SK-N-SH (cell line): ENCODE results near the gene OIP5. TPM values are rescaled to one million over a fixed set of nuclear protein-coding genes. Genes with fewer than 3 reads are reported as not detected.

ENCODE experiments used
- CTCF ChIA-PET: fragments of 300-600, 350-600 bp; formaldehyde crosslinking; extraction: SDS; loops from one replicate; lab custom pipeline; 2021; lab: Yijun Ruan, JAX
- POLR2A ChIA-PET: fragments of 350-600 bp; sonication (Branson Sonifier 250); formaldehyde crosslinking; extraction: SDS; loops from one replicate; lab custom pipeline; 2020; ENCODE audit warnings: antibody characterized with exemption, inconsistent platforms; lab: Yijun Ruan, JAX
- DNase-seq: peaks from one replicate; pipeline ENCODE4 v3.0.0; 2012
- H2AFZ ChIP-seq: fragments of 200-600 bp; sonication (generic); 2 replicates; pipeline ENCODE4 v1.8.1; 2016; ENCODE audit warnings: antibody characterized with exemption, mild to moderate bottlenecking, low read depth
- H3F3A ChIP-seq: fragments of 200-600 bp; sonication (generic); replicated peaks from 2 replicates; pipeline ENCODE3; 2016; ENCODE audit warnings: antibody characterized with exemption, mild to moderate bottlenecking; ENCODE audit not compliant: insufficient read depth
- H3K27ac ChIP-seq, 2 experiments: fragments of 200-500 bp in 1 of 2; fragments of 200-600 bp in 1 of 2; sonication (Bioruptor generic) in 1 of 2; sonication (generic), shearing (Covaris generic) in 1 of 2; 2 replicates each; pipeline versions ENCODE4 v1.5.1 to v1.6.1; 2014 to 2016; ENCODE audit warnings: low read depth in 2 of 2, inconsistent platforms in 1 of 2, low read length in 1 of 2, mild to moderate bottlenecking in 1 of 2, mixed read lengths in 1 of 2
- H3K27me3 ChIP-seq: fragments of 200-600 bp; sonication (generic), shearing (Covaris generic); 2 replicates; pipeline ENCODE4 v1.6.1; 2016; ENCODE audit warnings: mixed run types; ENCODE audit not compliant: insufficient read depth
- H3K36me3 ChIP-seq, 2 experiments: fragments of 200-500 bp in 1 of 2; fragments of 200-600 bp in 1 of 2; sonication (Bioruptor generic) in 1 of 2; sonication (generic) in 1 of 2; replicated peaks in 1 of 2; 2 replicates each; pipeline versions ENCODE3 to v1.5.1; 2014 to 2016; ENCODE audit warnings: low read length in 1 of 2, mild to moderate bottlenecking in 1 of 2; ENCODE audit not compliant: insufficient read depth in 2 of 2, control insufficient read depth in 1 of 2
- H3K4me1 ChIP-seq, 2 experiments: fragments of 200-500 bp in 1 of 2; fragments of 200-600 bp in 1 of 2; sonication (Bioruptor generic) in 1 of 2; sonication (generic), shearing (Covaris generic) in 1 of 2; 2 replicates each; pipeline versions ENCODE4 v1.5.1 to v1.6.1; 2014 to 2016; ENCODE audit warnings: low read depth in 1 of 2, low read length in 1 of 2, mixed run types in 1 of 2; ENCODE audit not compliant: insufficient read depth in 2 of 2, control insufficient read depth in 1 of 2
- H3K4me2 ChIP-seq: fragments of 200-600 bp; sonication (generic), shearing (Covaris generic); 2 replicates; pipeline ENCODE4 v1.6.1; 2017; ENCODE audit warnings: mixed run types
- H3K4me3 ChIP-seq, 2 experiments: fragments of 200-500 bp in 1 of 2; fragments of 200-600 bp in 1 of 2; sonication (Bioruptor generic) in 1 of 2; sonication (generic), shearing (Covaris generic) in 1 of 2; 2 replicates each; pipeline versions ENCODE4 v1.5.1 to v1.8.1; 2014 to 2016; ENCODE audit warnings: low read depth in 2 of 2, inconsistent platforms in 1 of 2, low read length in 1 of 2, mild to moderate bottlenecking in 1 of 2, mixed read lengths in 1 of 2, moderate library complexity in 1 of 2
- H3K79me2 ChIP-seq: fragments of 200-600 bp; sonication (generic); 2 replicates; pipeline ENCODE4 v1.8.1; 2017; ENCODE audit warnings: mild to moderate bottlenecking; ENCODE audit not compliant: insufficient read depth
- H3K9ac ChIP-seq: fragments of 200-600 bp; sonication (generic); 2 replicates; pipeline ENCODE4 v1.6.1; 2017; ENCODE audit warnings: mixed run types
- H3K9me2 ChIP-seq: fragments of 200-600 bp; sonication (generic); 2 replicates; pipeline ENCODE4 v1.6.1; 2017; ENCODE audit warnings: mixed run types
- H3K9me3 ChIP-seq: fragments of 200-600 bp; sonication (generic); 2 replicates; pipeline ENCODE4 v1.6.1; 2017; ENCODE audit warnings: mixed run types, mild to moderate bottlenecking, moderate library complexity
- H4K20me1 ChIP-seq: fragments of 200-600 bp; sonication (generic); 2 replicates; pipeline ENCODE4 v1.6.1; 2017; ENCODE audit warnings: mild to moderate bottlenecking, mixed run types; ENCODE audit not compliant: insufficient read depth
- CHD2 ChIP-seq: fragments of 150-350 bp; IDR thresholded peaks from 2 replicates; pipeline ENCODE4 v1.6.1; 2018; ENCODE audit warnings: low read length; ENCODE audit not compliant: partially characterized antibody
- CTCF ChIP-seq: fragments of 200-600 bp; sonication (generic); IDR thresholded peaks from 2 replicates; pipeline ENCODE4 v1.6.1; 2017; ENCODE audit warnings: antibody characterized with exemption, mild to moderate bottlenecking, moderate library complexity
- ELF1 ChIP-seq: IDR thresholded peaks from 2 replicates; pipeline ENCODE4 v1.4.0; 2012
- EZH2phosphoT487 ChIP-seq: fragments of 200-600 bp; sonication (generic); IDR thresholded peaks from 2 replicates; pipeline ENCODE4 v1.6.1; 2017; ENCODE audit warnings: low read depth, mixed run types, mild to moderate bottlenecking, antibody characterized with exemption, moderate library complexity, borderline replicate concordance
- PBX3 ChIP-seq: IDR thresholded peaks from 2 replicates; pipeline ENCODE4; 2012
- RCOR1 ChIP-seq: fragments of 150-350 bp; IDR thresholded peaks from 2 replicates; pipeline ENCODE4 v1.6.1; 2017; ENCODE audit warnings: antibody characterized with exemption, low read length
- REST ChIP-seq: IDR thresholded peaks from 2 replicates; pipeline ENCODE4 v1.6.1; 2012; ENCODE audit warnings: mild to moderate bottlenecking, low read depth, low read length, moderate library complexity
- SMC3 ChIP-seq: IDR thresholded peaks from 2 replicates; pipeline ENCODE4 v1.6.1; 2012; ENCODE audit warnings: low read depth, low read length, improper control_type of control experiment
- TCF12 ChIP-seq: IDR thresholded peaks from 2 replicates; pipeline ENCODE4 v1.4.0; 2012
- TEAD4 ChIP-seq: IDR thresholded peaks from 2 replicates; pipeline ENCODE4 v1.4.0; 2012; ENCODE audit warnings: mild to moderate bottlenecking, borderline replicate concordance; ENCODE audit not compliant: insufficient read depth
- YY1 ChIP-seq: IDR thresholded peaks from 2 replicates; pipeline ENCODE4 v1.4.0; 2012; ENCODE audit warnings: low read depth, mild to moderate bottlenecking
- WGBS: methylation state at CpG from one replicate; pipeline ENCODE4 v1.1.6; 2017; ENCODE audit warnings: low lambda C conversion rate; 5-methylcytosine and 5-hydroxymethylcytosine counted together
- polyA plus RNA-seq, 3 experiments: library from polyadenylated mRNA; depleted of rRNA; stranded (reverse); fragments of >200 nt; gene quantifications; 2 replicates each; pipeline ENCODE4 v1.2.3, GENCODE V29; 2012

Gene OIP5
- polyA plus RNA-seq, 1 of the 3 experiments (the other 2 are of a cell fraction), result 8.4 TPM

- TF ChIP-seq CTCF (no peak), ELF1 (no peak), EZH2phosphoT487 (no peak), CHD2 (no peak), PBX3 (no peak), TEAD4 (no peak)
Observed at GRCh38 chr15:41341519-41341918, 9.1 kb upstream of the OIP5 start (continued).

GRCh38 chr15:41340189-41340695, 7.9 kb upstream of the OIP5 start:
- Histone ChIP-seq H2AFZ (no peak overlapping the region), H3K79me2 (peaks cover 98% of the 10 kb centered on the region), H3K27ac (no peak overlapping the region), H3K27me3 (no peaks in the 10 kb centered on the region), H3K9me3 (no peaks in the 10 kb centered on the region), H3K4me2 (no peak overlapping the region), H3K9ac (no peak overlapping the region), H4K20me1 (peaks cover 11% of the 10 kb centered on the region; the same call in 1 of the 2 replicates), H3F3A (no peaks in the 10 kb centered on the region), H3K9me2 (no peaks in the 10 kb centered on the region), H3K36me3 (peaks cover 4% of the 10 kb centered on the region in 2 experiments), H3K4me3 (no peak overlapping the region), H3K4me1 (no peaks in the 10 kb centered on the region)
- ChIA-PET POLR2A (no interaction called here), CTCF (no interaction called here)
- TF ChIP-seq REST (no peak), RCOR1 (no peak), TCF12 (no peak), TEAD4 (no peak), YY1 (no peak), SMC3 (no peak), CHD2 (no peak)
- no peak for DNase-seq
- WGBS, result 97% methylated on average over 5 of the region's 5 CpGs
